ENCODE results near the gene MRRF.

Gene MRRF, protein sequence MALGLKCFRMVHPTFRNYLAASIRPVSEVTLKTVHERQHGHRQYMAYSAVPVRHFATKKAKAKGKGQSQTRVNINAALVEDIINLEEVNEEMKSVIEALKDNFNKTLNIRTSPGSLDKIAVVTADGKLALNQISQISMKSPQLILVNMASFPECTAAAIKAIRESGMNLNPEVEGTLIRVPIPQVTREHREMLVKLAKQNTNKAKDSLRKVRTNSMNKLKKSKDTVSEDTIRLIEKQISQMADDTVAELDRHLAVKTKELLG

DNA sequence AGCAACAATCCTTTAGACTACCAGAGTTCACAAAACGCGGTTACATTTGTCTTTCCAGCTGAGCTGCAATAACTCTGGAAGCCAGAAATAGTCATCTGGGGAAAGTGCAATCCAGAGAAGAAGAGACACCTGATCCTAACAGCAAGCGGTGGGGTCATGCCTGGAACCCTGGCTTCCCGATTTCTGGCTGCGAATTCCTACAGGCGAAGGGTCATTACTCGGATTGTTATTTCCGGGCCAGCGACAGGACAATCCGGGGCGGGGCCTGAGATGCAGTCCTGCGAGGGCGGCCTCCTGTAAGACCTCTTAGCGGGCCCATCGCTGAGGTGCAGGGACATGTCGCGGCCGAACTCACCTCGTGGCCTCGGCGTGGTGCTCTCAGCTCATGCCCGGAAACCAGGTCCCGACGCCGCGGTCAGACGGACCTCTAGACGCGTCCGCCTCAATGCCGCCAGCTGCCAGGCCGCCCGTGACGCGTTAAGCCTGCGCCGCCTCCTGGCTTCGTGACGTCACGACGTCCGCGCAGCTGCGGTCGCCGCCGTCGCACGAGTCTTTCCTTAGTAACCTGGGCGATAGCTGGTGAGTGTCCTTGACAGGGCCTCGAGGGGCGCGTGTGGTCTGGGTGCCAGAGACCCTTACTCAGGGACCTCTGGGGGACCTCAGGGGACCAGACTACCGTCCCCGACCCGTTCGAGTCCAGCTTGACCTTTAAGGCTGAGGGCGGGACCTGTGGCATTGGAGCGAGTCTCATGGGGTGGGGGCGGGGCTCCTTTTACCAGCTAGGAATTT lies at the start of gene MRRF, which contains the start of gene RBM18:
TSS of gene MRRF (plus strand) at position 523 of the 789 bp plus-strand sequence. CDS start 6,010 bp downstream, outside the sequence.
TSS of gene RBM18 (minus strand) at position 481 of the 789 bp plus-strand sequence. CDS start 3,348 bp downstream, outside the sequence.
- peak; percentile 82 for DNase-seq (ENCODE audit: low read depth)

DNA sequence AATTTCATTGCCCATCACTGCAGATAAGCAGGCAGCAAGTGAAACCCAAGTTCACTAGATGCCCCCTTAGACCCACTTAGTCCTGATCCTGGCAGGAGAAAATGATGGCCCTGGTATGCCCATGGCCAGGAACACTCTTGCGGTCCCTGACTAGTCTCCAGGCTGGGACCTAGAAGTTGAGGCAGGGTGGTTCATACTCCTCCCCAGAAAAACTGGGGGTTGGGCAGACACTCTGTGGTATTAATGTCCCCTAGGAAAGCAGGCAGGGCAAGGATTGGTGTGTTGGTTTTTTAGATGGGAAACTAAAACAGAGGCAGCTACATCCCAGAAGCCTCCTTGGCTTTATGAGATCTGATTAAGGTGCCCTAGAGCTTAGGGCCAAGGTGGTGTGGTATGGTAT lies 49.0 kb upstream of the MRRF start:
- no peak for DNase-seq (ENCODE audit: low read depth)

DNA sequence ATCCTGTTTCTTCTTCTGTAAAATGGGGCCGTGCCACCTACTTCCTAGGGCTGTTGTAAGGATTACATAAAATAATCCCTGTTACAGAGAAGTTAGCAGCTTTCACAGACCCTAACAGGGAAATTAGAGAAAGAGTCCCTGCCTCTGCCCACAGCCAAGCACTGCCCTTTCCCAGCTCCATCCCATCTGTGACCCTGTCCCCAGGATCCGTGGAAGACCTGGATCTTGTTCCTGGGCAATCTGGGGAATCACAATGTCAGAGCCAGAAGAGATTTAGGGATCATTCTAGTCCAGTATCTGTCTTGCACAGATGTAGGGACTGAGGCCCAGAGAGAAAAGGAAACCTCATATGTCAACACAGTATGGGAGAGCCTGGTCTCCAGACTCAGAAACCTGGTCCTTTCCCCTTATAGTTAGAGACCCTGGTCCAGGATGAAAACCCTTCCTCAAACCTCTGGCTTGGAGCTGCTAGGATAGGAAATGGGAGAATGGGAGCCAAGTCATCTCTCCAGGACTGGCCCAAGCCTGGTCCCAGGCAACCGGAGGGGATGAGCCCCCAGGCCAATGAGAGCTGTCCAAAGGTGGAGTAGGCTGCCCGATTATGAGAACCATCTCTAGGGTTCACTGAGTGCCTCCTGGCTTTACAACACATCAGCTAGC lies 48.4 kb upstream of the MRRF start:
- DNase-seq (ENCODE audit: low read depth), result no peak

DNA sequence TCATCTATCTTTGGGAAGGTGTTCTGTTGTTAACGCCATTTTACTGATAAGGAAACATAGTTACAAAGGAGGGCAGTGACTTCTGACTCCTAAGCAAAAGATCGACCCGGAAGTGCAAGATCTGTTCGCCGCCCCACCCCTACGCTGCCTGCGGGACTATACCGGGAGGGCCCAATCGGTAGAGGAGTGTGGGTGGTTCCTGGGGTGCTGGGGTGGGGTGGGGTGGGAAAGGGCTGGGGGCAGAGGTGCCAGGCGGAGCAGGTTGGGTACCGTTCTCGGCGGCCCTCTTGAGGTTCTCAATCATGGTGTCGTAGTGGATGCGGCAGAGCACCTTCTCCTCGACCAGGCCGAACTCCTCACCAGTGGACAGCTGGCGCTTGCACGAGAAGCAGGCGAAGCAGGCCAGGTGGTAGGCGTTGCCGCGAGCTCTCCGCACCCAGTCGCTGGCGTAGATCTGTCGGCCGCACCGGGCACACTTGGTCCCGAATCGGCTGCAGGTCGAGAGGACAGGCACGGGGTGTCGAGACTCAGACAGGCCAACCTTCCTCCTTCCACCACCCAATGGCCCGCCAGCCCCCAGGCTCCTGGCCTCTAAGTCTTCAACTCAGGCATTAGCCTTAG lies 47.8 kb upstream of the MRRF start:
- no peak for DNase-seq (ENCODE audit: low read depth)

DNA sequence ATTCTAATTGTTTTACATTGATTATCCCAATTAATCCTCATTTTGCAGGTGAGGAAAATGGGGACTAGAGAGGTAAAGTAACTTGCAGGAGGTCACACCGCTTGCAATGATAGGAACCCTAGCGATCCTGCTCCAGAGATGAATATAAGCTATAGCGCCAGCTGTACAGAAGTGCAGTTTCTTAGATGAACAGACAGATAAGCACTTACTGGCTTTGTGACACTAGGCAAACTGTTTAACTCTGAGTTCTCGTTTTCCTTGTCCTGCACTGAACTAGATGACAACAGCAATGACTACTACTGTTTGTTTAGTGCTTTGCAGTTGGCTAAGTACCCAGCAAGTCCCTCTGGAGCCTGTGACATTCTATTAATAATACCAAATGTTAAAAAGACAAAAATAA lies 47.0 kb upstream of the MRRF start:
- no peak for DNase-seq (ENCODE audit: low read depth)

DNA sequence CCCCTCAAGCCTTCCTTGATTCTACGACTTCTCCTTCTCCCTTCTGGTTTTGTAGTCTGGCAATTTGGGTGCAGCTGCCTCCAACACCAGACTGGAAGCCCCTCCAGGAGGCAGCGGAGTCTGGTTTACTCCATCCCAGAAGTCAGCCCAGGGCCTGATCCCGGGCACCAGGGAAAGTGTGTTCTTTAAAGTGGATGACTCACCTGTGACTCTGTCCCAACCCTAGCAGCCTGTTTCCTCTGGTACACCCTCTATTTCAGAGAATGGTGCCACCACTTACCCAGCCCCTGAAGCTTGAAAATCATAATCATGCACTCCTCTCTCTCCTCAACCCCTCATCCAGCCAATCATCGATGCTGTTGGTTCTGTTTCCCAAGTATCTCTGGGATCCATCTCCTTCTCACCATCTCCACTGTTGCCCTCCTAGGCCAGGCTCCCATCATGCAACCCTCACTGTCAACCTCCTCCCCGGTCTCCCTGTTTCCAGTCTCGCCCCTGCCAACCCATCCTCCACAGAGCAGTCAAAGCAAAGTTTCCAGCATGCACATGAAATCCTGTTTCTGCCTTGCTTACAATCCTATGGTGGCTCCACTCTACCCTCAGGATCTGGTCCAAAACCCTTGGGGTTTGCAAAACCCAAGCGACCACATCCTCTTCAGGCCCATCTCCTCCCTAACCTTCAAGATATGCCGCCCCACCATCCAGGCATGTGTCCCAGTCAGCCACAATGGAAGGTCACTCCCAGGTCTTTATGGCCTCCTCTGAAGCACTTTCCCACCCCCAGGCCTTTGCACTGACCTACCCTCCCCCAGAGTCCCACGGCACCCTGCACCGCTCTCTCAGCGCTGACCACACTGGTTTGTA lies 46.4 kb upstream of the MRRF start:
- DNase-seq (ENCODE audit: low read depth), result no peak

DNA sequence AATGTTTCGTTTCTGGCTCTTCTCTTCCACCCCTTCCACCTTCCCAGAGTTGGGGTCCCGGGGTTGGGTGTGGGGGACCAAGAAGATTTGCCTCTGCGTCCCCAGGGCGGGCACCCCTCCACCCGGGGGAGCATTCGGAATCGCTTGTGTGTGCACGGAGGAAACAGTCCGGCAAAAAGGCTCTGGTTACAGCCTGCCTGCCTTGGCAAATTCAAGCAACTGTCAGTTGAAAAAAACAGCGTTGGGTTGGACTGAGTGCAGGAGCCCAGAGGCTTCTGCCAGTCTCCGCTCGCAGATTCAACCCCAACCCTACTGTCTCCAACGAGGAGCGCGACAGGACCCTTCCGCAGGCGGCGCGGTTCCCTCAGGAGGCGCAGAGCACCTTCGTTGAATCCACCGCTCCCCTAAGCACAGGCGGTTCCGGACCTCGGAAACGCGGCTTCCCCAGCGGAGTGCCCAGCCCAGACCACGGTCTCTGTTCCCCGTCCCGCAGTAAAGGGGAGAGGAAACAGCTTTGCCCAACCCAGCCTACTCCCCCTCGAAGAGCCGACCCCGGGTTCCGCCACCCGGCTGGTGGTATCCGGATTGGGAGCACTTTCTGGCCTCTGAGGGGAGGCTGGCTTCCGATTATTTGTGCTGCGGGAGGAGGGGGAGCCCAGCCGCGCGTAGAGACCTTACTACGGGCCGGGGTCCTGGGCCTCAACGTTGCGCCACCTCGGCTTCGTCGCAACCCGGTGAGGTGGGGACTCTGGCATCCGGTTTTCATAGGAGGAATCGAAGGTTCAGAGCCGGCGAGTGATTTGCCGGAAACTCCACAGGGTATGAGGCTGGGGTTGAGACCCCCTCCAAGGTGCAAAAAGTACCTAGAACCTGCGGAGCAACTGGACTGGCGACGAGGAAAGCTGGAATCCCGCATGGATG lies 45.5 kb upstream of the MRRF start:
- no peak for DNase-seq (ENCODE audit: low read depth)

DNA sequence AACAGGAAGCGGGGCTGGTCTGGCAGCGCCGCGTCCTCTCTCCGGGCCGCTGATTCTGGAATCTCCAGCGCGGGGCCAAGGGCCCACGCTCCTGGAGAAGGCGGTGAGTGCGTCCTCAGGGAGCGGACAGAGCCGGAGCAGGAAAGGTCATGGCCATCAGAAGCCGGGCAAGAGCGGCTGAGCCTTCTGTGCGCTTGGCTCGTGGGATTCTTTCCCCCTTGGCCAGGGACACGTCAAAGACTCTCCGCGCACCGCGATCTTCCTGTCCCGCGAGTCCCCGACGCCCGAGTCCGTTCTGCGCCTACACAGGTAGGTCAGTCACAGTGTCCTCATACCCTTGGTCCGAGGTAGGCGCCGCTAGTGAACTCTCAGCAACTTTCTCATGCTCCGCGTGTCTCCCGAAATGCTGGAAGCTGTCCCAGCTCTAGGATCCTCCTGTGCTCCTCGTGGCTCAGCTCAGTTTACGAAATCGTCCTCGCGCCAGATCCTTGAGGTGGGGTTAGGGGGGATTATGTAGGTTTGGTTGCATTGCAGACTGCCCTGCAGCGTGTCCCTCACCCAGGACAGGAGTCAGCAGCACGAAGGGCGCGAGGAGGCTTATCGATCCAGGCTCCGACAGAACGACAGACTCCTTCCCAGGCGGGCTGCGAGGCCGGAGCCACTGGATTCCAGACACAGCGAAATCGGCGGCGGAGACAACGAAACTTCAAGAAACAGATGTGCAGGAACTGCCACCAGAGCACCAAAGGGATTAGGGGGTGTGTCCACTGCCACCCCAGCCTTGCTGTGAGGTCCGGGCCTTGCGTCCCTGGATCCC lies 44.6 kb upstream of the MRRF start:
- DNase-seq (ENCODE audit: low read depth), result no peak

DNA sequence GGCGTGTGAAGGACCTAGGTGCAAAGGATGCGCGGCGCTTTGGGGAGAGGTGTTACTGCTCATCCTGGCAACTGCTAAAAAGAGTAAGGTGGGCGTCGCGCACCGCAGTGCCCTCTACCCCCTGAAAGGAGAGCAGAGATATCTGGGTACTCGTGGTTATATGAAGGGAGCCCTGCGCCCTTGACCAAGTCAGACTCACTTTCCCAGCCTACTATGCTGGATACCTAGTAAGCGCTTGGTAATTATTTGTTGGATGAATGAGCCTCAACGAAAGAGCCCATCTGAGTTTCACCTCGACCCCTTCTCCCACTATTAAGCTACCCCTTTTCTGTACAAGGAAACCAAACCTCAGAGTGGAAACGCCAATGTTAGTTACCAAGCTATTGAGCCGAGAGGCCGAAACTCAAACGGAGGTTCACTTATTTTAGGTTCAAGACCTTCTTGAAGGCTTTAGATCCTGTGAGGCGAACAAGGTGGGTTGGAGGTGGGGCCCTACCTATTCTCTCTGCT lies 44.0 kb upstream of the MRRF start:
- DNase-seq (ENCODE audit: low read depth), result no peak

DNA sequence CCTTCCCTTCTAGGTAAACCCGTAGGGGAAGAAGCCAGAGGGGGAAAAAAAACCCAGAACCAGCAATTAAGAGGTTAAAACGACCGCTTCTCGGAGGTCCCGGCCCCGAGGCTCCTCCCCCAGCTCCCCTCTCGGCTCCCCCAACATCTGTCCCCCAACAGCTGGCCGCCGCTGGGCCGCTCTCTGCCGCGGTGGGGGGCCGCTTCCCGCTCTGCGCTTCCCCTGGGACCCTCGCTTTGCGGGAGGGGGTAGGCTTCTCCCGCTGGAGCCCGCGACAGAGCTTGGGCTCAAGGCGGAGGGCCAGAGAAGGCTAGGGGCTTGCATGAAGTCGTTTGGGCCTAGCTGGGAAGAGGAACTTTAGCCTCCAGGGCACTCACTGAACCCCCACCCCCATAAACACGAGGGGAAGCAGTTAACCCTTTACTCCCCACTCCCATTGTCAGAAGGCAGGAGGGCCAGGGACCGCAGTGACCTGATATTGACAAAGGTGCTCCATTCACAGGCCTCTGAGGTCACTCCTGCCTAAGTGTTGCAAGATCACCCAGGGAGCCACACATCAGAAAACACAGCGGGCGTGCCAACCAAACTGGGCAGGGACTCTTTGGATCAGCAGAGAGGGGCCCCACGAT lies 43.4 kb upstream of the MRRF start:
- DNase-seq (ENCODE audit: low read depth), result no peak

DNA sequence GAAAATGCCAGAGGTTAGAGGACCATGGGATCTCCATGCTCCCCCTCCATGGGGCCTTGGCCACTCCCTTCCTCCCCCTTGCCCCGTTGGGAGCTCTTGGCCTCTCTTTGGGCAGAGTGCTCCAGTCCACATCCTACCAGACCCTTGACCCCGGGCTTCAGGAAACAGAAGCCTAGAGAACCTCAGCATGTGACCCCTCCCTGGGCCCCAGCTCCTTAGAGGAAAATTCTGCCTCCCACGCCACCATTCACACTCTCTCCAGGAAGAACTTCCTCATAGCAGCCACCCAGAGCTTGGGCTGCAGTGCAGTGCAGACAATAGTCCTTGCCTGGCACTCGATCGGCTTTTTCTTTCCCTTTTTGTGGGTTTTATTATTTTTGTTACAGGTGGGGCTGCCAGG lies 41.9 kb upstream of the MRRF start:
- DNase-seq (ENCODE audit: low read depth), result no peak

DNA sequence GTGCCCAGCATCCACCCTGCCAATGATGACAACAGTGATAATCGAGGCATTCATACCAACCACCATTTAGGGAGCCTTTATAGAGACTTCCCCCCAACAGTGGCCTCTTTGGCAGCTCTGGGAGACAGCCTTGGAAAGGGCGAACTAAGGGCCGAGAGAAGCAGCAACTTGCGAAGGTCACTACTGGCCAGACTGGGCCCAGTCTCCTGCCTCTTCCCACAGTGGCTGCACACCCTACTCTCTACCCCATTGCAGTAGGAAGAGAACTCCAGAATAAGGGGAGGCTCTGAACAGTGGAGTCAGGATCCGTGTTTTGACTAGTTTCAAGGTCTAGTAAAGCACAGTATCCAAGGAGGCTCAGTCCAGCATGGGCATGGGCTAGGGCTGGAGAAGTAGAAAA lies 41.2 kb upstream of the MRRF start:
- no peak for DNase-seq (ENCODE audit: low read depth)

DNA sequence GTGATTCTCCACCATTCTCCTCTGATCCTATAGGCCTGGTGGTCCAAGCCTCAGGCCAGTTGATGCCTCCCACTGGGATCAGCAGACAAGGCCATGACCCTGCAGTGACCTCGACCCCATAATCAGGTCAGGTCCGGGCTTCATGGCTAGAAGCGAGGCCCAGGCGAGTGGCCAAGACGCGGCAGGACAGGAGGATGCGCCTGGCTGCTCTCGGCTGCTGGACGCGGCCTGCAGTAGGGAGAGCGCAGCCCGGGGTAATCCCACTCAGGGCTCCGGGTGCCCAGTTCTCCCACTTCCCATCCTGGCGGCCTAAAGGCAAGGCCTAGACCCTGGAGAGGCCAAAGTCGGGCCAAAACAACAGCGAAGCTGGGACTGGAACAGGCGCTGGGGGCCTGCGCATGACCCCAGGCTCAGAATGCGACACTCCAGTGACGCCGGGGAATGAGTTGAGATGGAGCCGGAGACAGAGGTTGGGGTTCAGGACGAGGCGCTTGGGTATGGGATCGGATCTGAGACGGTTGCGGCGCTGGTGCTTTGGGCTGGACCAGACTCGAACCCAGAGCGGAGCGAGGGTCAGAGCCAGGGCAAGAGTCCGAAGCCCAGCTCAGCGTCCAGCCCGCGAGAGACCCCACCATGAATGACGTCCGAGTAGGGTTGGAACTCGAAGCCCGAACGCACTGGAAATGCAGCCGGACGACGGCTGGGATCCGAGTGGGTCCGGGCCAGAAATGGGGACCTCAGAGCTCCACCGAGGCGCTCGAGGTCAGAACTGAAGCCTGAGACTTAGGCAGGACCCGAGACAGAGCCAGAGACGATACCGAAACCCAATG lies 39.2 kb upstream of the MRRF start:
- no peak for DNase-seq (ENCODE audit: low read depth)

DNA sequence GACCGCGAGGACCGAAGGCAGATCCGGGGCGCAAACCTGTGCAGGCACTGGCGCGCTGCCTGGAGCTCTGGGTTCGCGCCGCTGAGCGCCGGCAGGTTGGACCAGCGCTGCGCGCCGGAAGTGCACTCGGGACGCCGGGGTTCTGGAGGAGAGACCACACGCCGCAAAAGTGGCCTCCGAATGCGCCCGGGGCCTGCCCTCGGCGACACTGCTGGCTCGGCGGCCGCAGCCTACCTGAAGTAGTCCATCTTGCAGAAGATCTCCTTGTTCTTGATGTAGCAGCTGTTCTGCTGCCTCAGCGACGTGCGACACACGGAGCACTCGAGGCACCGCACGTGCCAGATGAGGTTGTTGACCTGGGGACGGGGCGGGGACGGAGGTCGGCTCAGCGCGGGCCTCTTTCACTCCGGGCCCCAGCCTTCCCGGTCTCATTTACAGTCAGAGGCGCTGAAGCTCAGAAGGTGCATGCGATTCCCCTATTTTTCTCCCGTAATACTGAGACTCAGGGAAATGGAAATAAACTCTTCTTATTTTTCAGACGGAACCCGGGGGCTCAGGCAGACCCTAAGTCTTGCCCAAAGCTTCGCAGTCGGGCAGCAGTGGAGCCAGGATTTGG lies 38.4 kb upstream of the MRRF start:
- no peak for DNase-seq (ENCODE audit: low read depth)

DNA sequence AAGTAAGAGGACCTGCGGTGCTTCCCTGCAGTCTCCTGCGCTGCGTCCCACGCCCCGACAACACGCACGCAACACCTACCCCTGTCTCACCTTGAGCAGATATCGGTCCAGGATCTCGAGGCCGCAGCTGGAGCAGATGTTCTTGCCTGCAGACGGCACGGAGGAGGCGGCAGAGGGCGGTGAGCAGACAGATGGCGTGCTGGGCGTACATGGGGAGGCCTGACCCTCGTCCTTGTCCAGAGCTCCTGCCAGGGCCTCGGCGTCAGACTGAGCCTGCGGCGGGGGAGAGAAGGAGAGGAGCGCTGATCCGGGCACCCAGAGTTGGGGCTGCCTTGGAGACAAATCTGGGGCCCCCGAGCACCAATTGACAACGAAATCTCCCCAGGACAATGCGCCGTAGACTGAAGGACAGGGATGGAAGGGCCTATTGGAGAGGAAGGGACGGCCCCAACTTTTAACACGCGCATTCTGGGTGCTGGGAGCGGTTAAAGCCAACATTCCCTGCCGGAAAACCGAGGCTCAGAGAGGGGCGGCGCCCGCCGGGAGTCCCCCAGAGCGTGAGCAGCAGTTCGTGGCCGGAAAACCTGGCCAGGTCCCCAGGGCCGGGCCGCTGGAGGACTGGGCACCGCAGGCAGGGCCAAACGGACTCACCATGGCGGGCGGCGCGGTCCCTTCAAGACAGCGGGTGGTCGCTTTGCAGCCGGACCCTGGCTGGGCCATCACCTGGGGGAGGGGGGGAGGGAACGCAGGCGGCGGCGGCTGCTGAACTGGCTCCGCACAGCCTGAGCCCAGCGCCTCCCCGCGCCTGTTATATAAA lies 37.7 kb upstream of the MRRF start:
- no peak for DNase-seq (ENCODE audit: low read depth)

DNA sequence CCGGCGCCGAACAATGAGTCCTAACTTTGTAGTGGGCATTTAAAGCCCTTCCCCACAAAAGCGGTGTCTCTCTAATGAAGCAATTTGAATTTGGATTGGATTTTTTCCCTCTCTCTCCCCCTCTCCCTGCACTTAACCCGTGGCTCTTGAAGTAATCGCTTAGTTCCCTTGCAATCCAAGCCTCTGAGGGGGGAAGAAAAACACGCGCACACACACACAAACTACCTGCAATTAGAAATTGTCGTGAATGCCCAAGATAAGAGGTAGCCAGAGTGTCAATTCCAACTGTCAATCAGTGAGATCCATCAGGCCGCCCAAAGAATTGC lies 37.1 kb upstream of the MRRF start:
- DNase-seq (ENCODE audit: low read depth), result no peak

DNA sequence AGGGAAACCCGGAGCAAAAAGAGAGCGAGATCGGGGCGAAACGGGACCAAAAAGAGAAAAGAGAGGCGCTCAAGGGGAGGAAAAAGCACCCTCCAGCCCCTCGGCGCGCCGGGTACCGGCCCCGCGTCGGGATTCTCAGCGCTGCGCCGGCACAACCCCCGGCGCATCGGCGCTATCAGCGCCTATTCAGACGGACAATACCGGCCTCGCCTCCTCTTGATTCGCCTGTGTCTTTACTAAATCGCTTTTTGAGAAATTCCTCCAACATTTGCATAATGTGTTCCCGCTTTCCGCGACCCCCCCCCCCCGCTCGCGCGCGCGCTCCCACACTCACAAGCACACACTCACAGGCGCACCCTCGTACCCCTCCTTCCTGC lies 36.5 kb upstream of the MRRF start:
- no peak for DNase-seq (ENCODE audit: low read depth)

All from stimulated activated CD8-positive, alpha-beta memory T cell treated with anti-CD3 and anti-CD28 coated beads, Interleukin-12 subunit alpha, Interleukin-12 subunit beta, amount 100 ng/mL, for 1 hour (primary cell).